Measurements from ENCODE around the gene KNDC1. TPM values are rescaled to one million over a fixed set of nuclear protein-coding genes. Genes with fewer than 3 reads are reported as not detected.

Gene KNDC1
- polyA plus RNA-seq, 1 donor (not counting 4 experiments of a cell fraction or from before 2014, with no cell fraction given), result 0.20 TPM

DNA sequence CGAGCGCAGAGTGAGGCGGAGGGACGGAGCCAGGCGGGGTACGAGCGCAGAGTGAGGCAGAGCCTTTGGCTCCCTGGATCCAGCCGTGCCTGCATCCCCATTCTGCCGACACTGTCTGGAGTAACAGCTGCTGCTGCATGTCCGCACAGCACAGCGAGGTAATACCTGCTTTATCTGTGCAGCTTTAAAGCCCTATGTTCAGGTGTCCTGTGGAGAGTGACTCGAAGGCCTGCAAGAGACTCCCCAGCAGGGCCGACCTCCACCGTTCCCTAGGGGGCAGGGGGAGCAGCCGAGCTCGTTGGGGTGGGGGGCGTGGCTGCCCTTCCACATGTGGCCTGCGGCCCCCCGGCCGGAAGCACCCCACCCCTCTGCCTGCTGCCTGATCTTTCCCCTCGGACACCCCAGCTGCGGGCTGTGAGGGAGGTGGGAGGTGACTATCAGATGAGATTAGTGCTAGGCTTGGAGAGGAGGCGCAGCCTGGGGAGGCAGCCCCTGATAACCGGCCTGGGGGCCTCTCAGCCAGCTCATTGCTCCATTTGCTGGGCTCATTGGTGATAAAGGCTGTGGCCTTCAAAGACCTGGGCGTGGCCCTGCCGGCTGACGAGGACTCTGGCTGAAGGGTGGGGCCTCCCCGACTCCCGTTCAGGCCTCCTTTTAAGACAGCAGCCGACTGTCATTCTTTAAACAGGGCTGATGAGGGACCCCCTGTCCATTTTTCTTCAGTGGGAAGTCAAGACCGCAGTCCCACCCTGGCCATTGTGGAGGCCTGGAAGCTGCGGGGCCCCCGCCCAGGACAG, 85.6 kb downstream of the KNDC1 start:
- dilution Hi-C loops (cut with MboI; ENCODE audit: extremely low pct_ligation_motif_present, low sequenced_read_pairs), result no loop called here
- H3K9ac ChIP-seq (ENCODE audit: control insufficient read depth, extremely low read depth, insufficient read depth, low read length), result no peak overlapping the region
- H3K9me1 ChIP-seq (ENCODE audit: control insufficient read depth, extremely low read depth, insufficient read depth, low read length), result no peaks in the 10 kb centered on the region
- no peak overlapping the region for H3K27ac ChIP-seq (ENCODE audit: control insufficient read depth, insufficient read depth, low read length)
- H3K36me3 ChIP-seq (ENCODE audit: control insufficient read depth in 2 of 2, extremely low read depth in 1 of 2, insufficient read depth in 2 of 2, low read length in 2 of 2), result no peaks in the 10 kb centered on the region
- TF ChIP-seq, protein P1, sequence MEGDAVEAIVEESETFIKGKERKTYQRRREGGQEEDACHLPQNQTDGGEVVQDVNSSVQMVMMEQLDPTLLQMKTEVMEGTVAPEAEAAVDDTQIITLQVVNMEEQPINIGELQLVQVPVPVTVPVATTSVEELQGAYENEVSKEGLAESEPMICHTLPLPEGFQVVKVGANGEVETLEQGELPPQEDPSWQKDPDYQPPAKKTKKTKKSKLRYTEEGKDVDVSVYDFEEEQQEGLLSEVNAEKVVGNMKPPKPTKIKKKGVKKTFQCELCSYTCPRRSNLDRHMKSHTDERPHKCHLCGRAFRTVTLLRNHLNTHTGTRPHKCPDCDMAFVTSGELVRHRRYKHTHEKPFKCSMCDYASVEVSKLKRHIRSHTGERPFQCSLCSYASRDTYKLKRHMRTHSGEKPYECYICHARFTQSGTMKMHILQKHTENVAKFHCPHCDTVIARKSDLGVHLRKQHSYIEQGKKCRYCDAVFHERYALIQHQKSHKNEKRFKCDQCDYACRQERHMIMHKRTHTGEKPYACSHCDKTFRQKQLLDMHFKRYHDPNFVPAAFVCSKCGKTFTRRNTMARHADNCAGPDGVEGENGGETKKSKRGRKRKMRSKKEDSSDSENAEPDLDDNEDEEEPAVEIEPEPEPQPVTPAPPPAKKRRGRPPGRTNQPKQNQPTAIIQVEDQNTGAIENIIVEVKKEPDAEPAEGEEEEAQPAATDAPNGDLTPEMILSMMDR (optimal IDR thresholded peaks at IDR 0.05 in 1 of 3, IDR thresholded peaks at IDR 0.05 in 1 of 3, conservative IDR thresholded peaks at IDR 0.05 in 1 of 3; ENCODE audit: extremely low read depth in 1 of 3, insufficient read depth in 2 of 3, low read length in 3 of 3), result no peak
- TF ChIP-seq EZH2 (IDR thresholded peaks at IDR 0.05; ENCODE audit: low read length), result no peak
- H3K79me2 ChIP-seq (ENCODE audit: control insufficient read depth, insufficient read depth, low read length), result no peaks in the 10 kb centered on the region
- H3K9me3 ChIP-seq (ENCODE audit: control insufficient read depth, low read depth, low read length), result no peaks in the 10 kb centered on the region
- no peak overlapping the region for H2AFZ ChIP-seq (ENCODE audit: control insufficient read depth, low read length)
- no peaks in the 10 kb centered on the region for H4K20me1 ChIP-seq (ENCODE audit: control insufficient read depth, extremely low read depth, insufficient read depth, low read length)
- FAIRE-seq, result no peak
- H3K4me1 ChIP-seq (ENCODE audit: control insufficient read depth, extremely low read depth, insufficient read depth, low read length), result peaks cover 12% of the 10 kb centered on the region
- H3K27me3 ChIP-seq (ENCODE audit: control insufficient read depth, extremely low read depth, insufficient read depth, low read length), result peaks cover 60% of the 10 kb centered on the region
- no peak for DNase-seq (ENCODE audit: low read depth, low spot score)
- no peak overlapping the region for H3K4me2 ChIP-seq (ENCODE audit: control insufficient read depth, extremely low read depth, insufficient read depth, low read depth, low read length)
- H3K4me3 ChIP-seq (ENCODE audit: control insufficient read depth in 2 of 3, extremely low read depth in 1 of 3, insufficient read depth in 2 of 3, low read depth in 1 of 3, low read length in 3 of 3), result no peak overlapping the region

DNA sequence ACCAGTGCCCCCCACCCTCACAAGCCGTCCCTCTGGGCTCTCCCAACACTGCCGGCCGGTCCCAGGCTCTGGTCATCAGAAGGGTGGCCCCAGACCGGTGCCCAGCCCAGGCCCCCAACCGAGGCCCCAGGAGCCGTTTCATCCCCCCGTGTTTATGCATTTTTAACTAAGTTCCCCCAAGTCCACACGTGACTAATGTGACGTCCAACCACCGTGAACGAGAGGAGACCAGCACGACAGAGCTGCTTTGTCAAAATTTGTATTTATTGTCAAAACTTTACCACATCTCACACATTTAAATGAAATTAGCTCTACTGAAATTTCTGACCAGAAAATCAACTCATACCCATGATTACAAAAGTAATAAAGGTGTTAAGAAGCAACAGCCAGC, 86.2 kb downstream of the KNDC1 start:
- no peak for DNase-seq (ENCODE audit: low read depth, low spot score)
- Histone ChIP-seq H3K4me2 (ENCODE audit: control insufficient read depth, extremely low read depth, insufficient read depth, low read depth, low read length) (no peak overlapping the region), H3K27ac (ENCODE audit: control insufficient read depth, insufficient read depth, low read length) (no peak overlapping the region)

More for the DNA sequence above, 86.2 kb downstream of the KNDC1 start:
- no peak for FAIRE-seq
- no peak overlapping the region for H2AFZ ChIP-seq (ENCODE audit: control insufficient read depth, low read length)
- H4K20me1 ChIP-seq (ENCODE audit: control insufficient read depth, extremely low read depth, insufficient read depth, low read length), result no peaks in the 10 kb centered on the region
- peaks cover 55% of the 10 kb centered on the region for H3K27me3 ChIP-seq (ENCODE audit: control insufficient read depth, extremely low read depth, insufficient read depth, low read length)
- no peaks in the 10 kb centered on the region for H3K9me1 ChIP-seq (ENCODE audit: control insufficient read depth, extremely low read depth, insufficient read depth, low read length)
- H3K4me3 ChIP-seq (ENCODE audit: control insufficient read depth in 2 of 3, extremely low read depth in 1 of 3, insufficient read depth in 2 of 3, low read depth in 1 of 3, low read length in 3 of 3), result no peak overlapping the region
- TF ChIP-seq, protein P1 (optimal IDR thresholded peaks at IDR 0.05 in 1 of 3, IDR thresholded peaks at IDR 0.05 in 1 of 3, conservative IDR thresholded peaks at IDR 0.05 in 1 of 3; ENCODE audit: extremely low read depth in 1 of 3, insufficient read depth in 2 of 3, low read length in 3 of 3), result no peak
- TF ChIP-seq EZH2 (IDR thresholded peaks at IDR 0.05; ENCODE audit: low read length), result no peak
- dilution Hi-C loops (cut with MboI; ENCODE audit: extremely low pct_ligation_motif_present, low sequenced_read_pairs), result no loop called here
- no peak overlapping the region for H3K9ac ChIP-seq (ENCODE audit: control insufficient read depth, extremely low read depth, insufficient read depth, low read length)
- peaks cover 11% of the 10 kb centered on the region for H3K4me1 ChIP-seq (ENCODE audit: control insufficient read depth, extremely low read depth, insufficient read depth, low read length)
- H3K9me3 ChIP-seq (ENCODE audit: control insufficient read depth, low read depth, low read length), result no peaks in the 10 kb centered on the region
- no peaks in the 10 kb centered on the region for H3K79me2 ChIP-seq (ENCODE audit: control insufficient read depth, insufficient read depth, low read length)
- H3K36me3 ChIP-seq (ENCODE audit: control insufficient read depth in 2 of 2, extremely low read depth in 1 of 2, insufficient read depth in 2 of 2, low read length in 2 of 2), result no peaks in the 10 kb centered on the region
